HG02571 (cell line): ENCODE measurements around the gene PALD1.
"Not testable (repeated sequence)": the region's sequence is repeated elsewhere in the genome, so short reads cannot be mapped to it uniquely, and the experiment has no call there.

Experiments
- ATAC-seq: cut with Tn5 transposase; IDR thresholded peaks from one replicate; pipeline ENCODE4 v1.9.1; 2021; ENCODE audit warnings: mild to moderate bottlenecking, moderate library complexity; ENCODE audit not compliant: unreplicated experiment

The PALD1 gene

DNA sequence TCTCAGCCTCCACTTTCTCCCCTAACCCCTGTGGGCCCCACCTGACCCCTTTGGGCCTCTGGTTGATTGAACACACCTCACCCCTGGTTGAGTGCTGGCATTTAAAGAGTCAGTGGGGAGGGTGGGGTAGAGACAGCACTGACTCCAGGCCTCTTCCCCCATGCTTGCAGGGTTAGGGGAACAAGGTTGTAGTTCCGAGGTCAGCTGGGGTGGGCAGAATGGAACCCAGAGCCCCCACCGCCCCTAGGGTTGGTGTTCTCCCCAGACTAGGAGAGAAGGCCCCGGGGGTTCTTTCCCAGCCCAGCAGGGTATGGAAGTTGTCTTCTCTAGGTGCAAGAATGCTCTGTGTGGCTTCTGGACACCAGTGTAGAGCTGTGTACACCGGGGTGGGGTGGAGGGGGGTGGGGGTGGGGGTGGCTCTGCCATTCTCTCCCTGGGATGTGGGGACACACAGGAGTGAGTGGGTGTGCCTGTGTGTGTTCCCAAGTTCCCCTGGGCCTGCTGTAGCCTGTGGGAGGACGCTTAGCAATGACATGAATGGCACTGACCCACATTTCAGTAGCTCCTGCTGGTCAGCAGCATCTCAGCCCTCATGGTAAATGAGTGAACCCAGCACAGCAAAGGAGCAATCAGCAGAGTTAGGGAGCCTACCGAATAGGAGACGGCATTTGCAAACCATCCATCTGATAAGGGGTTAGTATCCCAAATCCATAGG is 90.4 kb downstream of the PALD1 start:
- ATAC-seq: no peak

DNA sequence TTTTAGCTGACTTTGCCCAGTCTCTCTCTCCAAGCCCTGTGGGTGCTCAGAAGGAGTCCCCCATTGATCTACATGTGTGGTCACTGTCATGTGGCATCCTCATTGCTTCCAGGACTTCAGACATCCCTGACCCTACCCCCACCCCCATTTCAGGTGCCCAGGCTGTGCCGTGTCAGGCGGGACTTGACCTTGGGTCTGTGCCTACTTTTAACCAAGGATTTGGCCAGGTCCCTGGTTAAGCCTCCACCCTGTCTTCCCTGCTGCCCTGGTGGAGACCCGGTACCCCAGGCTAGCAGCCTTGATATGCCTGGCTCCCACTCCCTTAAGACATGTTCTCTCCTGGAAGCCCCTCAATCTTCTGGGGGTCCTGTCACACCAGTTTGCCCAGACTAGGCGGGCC is 92.7 kb downstream of the PALD1 start:
- no peak for ATAC-seq

DNA sequence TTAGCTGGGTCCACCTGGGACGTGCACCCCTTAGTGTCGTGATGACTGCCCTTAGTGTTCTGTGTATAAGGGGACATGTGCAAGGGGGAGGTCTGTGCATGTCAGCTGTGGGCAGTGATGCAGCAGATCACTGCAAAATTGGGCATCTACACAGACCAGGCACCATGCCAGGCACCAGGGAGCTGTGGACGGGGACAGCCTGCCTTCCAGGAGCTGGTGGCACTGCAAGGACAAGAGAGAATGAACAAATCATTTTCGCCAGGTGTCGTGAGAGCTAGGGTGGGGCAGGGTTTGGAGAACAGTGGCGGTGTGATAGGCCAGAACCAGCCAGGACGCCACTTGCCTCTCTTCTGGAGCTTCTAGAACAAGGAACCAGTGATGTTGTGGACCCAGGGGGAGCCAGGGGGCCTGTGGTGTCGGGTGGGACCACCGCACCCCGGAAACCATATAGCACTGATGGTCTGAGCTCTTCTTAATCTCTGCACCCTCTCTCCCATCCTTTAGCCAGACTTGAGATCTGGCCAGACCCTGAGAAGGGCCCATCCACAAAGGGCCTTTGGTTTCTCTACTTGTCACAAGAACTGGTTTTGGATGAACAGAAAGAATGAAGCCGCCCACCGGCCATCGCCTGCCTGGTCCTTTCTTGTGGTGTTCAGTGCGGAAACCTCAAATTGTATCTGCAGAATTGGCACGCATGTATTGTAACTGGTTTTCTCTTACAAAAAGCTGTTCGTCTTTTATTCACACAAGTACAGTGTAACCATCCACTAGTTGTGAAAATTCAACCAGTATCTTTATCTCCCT is 93.3 kb downstream of the PALD1 start:
- no peak for ATAC-seq

DNA sequence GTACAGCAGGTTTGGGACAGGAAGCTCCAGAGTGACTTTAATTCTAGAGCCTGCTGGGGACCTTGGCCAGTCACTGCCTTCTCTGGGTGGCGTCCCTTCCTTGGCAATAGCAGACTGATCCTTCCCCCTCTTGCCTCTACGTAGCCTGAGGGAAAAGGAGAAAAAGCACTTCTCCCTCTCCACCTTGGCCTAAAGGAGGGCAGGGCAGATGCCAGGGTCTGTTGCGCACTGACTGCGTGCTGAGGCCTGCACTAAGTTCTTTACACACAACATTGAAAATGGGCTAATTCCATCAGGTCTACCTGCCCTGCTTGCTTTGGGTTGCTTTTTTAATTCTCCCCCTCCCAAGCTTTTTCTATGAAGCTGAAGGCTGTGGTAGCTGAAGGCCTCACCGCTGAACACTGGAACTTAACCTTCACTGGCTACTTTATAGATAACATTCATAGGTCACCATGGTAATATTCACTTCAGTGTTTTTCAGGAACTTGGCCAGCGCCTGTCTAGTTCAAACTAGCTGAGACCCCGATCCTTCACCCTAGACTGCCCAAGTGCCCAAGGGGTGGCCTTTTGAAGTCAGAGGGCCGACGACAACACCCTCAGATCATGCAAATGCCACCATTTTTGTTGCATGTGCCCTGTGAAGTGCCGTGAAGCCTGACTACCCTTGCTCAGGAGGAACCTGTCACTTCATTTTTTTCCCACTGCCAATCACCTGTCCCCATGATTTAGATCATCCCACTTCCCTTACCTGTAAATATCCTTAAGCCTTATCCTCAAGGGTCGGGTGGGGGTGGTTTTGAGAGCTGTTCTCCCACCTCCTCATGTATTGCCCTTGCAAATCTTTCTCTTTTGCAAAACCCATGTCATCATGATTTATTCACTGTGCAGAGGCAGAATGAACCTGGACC is 95.3 kb downstream of the PALD1 start:
- no peak for ATAC-seq

DNA sequence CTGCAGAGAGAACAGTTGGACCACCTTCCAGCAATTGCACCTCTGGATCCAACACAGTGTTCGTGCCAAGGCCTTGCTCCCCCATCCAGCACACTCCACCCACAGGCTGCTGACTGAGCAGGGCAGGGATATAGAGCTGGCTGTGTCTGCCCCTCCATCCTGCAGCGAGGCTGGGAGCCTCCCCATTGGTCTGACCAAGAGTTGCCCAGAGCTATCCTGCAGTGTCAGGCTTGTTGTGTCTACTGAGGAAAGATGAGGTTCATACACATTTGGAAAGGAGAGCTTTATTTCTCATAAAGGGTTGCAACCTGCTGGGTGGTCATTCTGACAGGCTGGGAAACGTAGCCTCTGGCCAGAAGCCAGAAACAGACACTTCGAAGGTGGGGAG is 96.9 kb downstream of the PALD1 start:
- ATAC-seq: no peak

DNA sequence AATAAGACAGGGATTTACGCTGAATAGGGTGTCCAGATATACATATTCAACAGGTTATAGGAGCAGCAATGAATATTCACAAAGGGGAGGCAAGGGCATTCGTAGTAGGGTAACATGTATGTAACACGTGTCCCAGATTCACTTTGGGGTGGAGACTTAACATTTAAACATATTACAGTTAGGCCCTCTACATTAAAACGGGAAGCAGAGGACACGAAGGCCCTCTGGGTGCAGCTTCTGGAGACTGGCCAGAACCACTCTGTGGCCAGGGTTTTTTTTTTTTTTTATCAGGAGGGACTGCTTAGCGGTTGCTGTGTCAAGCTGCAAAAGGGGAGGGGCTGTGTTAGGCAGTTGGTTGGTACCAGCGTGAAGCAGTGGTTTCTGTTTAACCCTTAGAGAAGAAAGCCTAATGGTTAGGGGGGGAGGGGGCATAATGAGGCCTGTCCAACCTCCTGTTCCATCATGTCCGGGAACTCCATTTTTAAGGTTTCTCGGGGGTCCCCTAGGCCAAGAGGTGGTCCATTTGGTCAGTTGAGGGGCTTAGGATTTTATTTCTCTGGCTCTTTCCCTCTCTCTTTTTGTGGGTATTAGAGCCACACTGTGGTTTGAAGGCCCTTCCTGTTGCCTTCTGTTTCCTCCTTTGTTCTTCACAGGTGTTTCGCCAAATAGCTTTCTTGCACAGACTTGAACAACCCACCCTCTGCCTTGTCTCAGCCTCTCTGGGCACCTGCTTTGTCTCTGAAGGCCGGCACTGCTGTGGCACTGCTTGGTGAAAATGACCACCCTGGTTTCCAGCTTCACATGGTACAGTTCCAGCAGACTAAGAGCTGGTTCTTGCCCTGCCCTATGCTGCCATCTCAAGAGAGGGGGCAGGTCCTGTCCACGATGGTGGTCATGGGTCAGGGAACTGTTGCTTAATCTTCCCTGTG is 97.6 kb downstream of the PALD1 start:
- peak; percentile 61 for ATAC-seq

DNA sequence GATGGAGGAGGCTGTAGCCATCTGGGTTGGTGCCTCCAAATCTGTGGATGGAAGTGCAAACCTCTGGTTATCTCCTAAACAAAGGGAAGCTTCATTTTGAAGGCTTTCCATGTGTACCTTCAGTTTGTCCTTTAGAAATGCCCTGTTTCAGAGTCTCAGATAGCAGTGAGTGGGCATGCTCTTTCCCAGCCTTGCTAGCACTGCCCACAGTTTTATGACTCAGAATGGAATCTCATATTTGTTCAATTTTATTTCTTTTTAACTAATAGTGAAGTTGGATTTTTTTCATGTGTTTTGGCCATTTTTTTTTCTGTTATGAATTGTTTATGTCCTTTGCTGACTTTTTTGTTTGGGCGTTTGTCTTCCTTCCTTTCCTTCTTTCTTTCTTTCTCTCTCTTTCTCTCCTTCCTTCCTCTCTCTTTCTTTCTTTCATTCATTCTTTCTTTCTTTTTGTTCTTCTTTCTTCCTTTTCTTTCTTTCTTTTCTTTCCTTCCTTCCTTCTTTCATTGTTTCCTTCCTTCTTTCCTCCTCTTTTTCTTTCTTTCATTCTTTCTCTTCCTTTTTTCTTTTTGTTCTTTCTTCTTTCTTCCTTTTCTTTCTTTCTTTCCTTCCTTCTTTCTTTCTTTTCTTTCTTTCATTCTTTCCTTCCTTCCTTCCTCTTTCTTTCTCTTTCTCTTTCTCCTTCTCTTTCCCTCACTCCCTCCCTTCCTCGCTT is 98.4 kb downstream of the PALD1 start:
- no peak for ATAC-seq

DNA sequence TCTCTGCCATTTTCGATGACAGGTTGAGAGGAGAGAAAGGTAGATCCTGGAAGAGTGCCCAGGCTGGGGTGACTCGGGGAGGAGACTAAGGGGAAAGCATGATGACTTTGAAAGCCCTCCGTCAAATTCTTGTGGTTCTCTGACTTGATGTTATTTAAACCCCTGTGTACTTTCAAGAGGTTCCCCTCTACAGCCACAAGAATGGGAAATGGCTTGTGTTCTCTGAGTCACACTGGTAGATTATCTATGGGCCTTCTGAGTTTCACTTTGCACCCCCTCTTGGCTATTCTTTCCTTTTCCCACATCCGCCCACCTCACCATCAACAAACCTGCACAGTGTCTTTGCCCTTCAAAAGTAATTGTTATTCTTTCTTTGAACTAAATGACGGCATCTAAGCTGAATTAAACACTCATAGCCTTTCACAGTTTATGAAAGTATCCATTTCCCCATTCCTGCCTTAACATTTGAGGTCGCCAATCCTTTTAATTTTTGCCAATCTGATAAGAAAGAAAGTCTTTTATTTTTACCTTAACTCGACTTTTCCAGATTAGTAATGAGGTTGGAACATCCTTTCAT is 99.9 kb downstream of the PALD1 start:
- ATAC-seq: peak; percentile 47

DNA sequence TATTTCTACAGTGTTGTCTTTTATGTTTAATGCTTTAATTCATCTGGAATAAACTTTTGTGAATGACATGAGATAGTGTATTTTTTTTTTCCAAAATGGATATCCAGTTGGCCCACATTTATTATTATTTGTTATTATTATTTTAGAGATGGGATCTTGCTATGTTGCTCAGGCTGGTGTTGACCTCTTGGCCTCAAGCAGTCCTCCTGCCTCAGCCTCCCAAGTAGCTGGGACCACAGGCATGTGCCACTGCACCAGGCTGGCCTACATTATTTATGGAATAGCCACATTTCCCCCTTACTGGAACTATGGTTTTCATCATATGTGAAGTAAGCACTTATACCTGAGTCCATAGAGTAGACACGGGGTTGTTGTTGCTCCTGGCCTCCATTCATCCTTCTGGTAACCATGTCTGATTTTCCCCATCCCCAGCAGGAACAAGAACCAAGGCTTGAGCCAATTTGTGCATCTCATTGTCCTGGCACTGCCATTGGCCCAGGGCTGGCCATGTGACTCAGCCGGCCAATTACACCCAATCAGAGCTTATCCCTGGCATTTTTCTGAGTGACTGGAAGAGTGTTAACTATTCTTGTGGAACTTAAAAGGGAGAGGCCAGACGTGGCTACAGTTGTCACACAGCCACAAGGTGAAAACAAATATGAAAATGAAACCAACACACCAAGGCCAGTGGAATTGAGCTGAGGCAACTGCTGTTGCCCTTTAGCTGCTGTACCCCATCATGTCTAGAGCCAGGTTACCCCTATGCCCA is 100.9 kb downstream of the PALD1 start:
- no peak for ATAC-seq

DNA sequence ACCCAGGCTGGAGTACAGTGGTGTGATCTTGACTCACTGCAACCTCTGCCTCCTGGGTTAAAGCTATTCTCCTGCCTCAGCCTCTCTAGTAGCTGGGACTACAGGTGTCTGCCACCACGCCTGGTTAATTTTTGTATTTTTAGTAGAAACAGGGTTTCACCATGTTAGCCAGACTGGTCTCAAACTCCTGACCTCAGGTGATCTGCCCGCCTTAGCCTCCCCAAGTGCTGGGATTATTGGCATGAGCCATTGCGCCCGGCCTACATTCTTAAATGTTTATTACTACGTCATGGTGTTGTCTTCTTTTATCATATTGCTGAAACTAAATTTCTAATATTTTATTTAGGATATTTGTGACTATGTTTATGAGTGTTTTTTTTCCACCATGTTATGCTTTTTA is 102.6 kb downstream of the PALD1 start:
- not testable (repeated sequence) for ATAC-seq

DNA sequence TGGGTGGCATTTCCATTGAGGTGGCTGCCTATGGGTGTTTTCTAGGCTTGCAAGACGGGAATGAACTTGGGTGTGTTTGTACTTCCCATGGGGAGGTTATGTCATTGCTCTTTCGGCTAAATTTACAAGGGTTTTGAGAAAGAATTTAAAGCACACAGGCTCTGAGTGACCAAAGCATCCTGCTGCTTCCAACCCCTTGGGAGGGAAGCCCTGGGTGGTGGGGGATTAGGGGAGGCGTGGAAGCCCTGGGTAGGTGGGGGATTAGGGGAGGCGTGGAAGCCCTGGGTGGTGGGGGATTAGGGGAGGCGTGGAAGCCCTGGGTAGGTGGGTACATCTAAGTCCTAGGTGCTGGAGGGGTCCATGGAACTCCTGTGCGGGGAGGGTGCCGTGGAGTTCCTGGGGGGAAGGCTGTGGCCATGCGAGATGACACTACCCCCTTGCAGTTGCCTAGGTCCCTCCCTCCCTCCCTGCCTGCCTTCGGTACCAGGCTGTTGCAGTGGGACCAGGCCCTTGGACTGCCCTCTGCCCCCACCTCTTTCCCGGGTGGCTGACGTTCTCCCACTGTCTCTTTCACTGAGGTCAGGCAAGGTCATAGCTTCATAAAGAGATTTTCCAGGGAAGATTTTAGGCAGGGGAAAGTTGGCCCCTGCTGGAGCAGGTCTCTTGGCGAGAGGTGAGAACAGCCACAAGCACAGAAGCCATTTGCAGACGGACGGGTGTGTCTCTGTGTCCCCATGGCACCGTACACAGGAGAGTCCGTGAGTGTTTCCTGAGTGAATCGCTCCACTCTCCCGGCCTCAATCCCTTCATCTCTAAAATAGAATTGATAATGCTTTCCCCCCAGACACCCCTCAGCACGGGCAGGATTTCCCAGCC is 104.5 kb downstream of the PALD1 start:
- no peak for ATAC-seq

DNA sequence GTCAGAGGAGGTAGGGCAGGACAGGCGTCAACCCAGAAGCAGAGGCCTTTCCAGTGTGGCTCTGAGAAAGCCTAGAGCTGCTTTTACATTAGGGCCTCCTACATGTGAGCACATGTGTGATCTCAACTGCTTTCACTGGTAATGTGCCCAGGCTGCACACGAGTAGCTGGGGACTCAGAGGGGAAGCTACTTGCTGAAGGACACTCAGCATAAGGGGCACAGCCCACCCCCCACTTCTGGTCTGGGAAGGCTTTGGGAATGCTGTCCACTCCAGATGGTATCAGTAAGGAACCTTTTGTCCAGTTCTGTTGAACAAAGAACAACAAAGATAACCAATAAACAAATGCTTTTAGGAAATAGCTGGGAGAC is 105.1 kb downstream of the PALD1 start:
- no peak for ATAC-seq

DNA sequence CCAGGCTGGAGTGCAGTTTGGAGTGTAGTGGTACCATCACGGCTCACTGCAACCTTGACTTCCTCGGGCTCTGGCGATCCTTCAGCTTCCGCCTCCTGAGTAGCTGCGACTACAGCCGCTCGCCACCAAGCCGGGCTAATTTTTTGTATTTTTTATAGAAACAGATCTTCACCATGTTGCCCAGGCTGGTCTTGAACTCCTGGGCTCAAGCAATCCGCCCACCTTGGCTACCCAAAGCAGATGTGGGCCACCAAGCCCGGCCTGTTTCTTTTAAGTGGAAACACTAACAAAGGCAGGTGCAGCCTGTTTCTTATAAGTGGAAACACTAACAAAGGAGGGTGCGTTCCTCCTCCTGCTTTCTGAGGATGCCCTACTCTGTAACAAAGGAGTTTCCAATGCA is 105.8 kb downstream of the PALD1 start:
- ATAC-seq: no peak

DNA sequence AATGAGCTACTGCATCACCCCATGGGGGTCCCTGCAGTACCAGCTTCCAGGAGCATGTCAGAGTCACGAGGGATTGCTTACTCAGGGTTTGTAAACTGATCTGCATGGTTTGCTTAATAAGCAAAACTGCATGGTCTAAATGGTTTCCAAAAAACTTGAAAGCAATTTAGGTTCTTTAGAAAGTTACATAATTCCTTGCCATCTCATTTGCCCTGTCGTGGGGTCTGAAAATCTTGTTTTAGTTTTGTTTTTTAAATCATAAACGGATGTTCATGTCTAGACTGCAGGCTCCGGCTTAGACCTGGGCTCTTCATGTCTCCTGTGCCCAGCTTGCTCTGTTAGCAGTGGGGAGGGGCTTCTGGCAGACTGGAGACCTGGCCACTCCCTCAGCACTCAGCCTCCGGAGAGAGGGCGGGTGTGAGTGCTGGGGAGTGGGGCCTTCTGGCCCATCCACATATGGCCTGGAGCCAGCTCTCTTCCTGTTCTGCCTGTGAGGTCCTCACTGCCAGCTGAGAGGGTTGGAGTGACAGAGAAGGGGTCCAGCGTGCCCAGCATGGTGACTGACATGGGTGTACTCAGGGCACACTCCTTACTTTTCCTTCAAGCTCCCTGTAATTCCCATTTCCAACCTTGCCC is 106.5 kb downstream of the PALD1 start:
- ATAC-seq: no peak

DNA sequence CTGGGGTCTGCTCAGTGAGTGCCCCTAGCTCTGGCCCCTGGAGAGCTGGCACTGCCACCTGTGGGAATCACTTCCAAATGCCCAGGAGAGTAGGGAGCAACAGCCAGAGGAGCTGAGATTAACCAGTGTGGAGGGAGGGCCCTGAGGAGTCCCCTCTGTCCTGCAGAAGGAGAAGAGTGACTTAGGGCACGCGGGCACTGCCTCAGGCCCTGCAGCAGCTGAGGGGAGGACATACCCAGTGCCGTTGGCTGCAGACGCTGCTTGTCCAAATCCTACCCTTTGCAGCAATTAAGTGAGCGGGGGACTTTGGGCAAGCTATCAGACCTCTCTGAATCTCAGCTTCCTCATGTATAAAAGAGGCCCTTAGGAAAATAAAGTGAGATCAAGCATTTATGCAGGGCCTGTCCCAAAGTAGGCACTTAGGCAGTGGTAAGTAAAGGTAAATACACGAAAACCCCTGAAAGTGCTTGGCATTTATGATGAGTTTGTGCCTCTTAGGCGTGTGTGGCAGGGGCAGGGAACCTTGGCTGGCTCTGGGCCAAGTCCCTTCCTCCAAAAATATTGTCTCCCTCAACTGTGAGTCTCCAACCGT is 107.1 kb downstream of the PALD1 start:
- ATAC-seq: no peak

DNA sequence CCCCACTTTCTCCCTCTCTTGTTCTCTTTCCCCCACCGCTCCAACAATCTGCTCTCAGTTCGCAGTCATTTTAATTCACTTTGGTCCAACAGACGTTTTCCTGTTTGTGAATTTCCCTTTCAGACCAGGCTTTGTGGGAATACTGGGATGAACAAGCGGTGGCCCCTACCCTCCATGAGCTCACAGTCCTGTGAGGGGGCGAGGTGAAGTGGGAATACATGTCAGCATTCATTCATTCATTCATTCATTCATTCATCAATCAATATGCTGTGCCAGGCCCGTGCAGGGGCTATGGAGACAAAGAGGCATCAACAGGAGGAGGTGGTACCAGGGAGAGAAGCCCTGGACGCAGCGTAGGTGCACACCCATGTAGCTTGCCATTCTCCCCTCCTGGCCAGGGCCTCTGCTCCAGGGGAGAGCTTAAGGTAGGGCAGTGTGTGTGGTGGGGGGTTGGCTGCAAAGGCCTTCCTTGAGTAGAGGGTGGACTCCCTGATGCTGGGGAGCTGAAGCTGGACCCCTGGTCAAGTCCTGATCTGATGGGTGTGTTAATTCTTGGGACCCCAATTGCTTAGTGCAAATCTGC is 107.9 kb downstream of the PALD1 start:
- ATAC-seq: no peak
